Activated CD8-positive, alpha-beta memory T cell treated with anti-CD3 and anti-CD28 coated beads, Interleukin-2, amount 50 U/mL, for 24 hours (primary cell): ENCODE results near the gene SIGLEC9.

ENCODE experiments used
- DNase-seq: peaks from one replicate; pipeline ENCODE4 v3.0.0-alpha.2; 2020; ENCODE audit errors: extremely low read depth

SIGLEC9 gene

DNA sequence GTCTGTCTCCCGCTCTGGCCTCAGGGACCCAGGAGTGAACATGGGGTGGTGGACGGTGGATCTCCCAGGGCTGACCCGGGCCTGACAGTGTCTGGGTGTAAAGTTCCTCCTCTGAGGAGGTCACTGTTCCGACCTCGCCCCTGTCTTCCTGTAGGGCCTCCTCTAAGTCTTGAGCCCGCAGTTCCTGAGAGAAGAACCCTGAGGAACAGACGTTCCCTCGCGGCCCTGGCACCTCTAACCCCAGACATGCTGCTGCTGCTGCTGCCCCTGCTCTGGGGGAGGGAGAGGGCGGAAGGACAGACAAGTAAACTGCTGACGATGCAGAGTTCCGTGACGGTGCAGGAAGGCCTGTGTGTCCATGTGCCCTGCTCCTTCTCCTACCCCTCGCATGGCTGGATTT lies at the start of gene SIGLEC9:
TSS of gene SIGLEC9 (plus strand) at position 178 of the 400 bp plus-strand sequence. CDS start at position 247, 69 bp downstream.
- DNase-seq = no peak

DNA sequence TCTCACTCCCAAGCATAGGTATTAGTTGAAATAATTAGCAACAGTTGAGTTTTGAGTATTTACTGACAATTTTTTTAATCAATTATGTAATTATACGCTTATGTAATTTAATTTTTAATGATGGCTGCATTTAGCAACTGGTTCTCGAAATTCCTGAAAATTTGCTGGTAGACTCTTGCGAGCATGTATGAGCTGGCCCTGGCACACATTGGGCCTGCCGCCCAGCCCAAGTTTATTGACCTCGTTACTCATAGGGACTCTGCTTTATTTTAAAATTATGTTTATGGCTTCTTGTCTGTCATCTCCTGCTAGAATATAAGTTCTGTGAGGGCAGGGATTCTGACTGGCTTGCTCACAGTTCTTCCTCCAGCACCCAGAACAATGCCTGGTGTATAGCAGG lies 48.7 kb upstream of the SIGLEC9 start:
- DNase-seq = no peak

DNA sequence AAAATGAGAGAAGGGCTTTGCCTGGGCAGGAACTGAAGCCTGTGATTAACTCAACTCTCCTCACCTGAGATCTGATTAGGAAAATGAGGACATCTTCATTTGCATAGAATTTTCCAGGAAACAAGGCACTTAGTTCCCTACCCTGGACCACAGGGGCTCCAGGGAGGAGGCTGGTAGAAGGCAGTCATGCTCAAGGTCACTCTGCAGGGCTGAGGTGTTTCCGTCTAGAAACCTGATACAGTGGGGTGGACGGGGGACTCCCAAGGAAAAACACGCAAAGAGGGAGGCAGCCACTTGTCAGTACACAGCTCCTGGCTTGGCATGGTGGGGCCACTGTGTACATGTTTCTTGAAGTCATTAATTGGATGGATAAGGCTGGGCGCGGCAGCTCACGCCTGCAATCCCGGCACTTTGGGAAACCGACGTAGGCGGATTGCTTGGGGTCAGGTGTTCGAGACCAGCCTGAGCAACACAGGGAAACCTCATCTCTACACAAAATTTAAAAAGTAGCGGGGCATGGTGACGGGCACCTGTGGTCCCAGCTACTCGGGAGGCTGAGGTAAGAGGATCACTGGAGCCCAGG lies 48.0 kb upstream of the SIGLEC9 start:
- DNase-seq = no peak

DNA sequence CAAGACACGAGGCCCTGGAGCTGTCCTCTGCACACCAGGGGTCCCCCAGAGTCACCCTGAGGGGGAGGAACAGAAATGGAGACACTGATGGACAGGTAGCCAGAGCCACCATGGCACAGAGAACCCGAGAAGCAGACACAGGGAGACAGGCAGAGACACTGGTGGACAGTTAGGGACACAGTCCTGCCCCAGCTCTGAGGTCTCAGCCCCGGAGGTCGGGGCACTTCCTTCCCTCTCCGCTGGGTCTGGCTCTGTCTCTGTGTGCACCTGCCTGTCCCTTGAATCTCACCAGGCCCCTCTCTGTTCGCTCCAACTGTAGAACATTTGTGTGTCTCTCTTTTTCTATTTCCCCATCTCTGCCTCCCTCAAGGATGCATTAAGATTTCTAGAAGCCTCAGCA lies 46.6 kb upstream of the SIGLEC9 start:
- no peak for DNase-seq

DNA sequence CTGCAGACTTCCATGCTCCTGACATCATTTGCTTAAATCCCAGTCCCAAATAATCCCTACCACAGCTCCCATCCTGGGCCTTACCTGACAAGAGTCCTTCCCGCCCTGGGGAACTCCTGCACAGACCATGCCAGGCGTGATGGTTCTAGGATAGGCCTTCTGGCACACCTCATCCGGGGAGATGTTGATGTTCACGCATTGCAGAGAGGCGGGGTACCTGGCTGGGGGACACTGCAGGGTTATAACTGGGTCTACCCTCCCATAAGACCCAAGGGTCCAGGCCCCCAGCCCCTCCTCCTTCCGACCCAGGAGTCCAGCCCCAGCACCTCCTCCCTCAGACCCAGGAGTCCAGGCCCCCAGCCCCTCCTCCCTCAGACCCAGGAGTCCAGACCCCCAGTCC lies 46.0 kb upstream of the SIGLEC9 start:
- DNase-seq = no peak

DNA sequence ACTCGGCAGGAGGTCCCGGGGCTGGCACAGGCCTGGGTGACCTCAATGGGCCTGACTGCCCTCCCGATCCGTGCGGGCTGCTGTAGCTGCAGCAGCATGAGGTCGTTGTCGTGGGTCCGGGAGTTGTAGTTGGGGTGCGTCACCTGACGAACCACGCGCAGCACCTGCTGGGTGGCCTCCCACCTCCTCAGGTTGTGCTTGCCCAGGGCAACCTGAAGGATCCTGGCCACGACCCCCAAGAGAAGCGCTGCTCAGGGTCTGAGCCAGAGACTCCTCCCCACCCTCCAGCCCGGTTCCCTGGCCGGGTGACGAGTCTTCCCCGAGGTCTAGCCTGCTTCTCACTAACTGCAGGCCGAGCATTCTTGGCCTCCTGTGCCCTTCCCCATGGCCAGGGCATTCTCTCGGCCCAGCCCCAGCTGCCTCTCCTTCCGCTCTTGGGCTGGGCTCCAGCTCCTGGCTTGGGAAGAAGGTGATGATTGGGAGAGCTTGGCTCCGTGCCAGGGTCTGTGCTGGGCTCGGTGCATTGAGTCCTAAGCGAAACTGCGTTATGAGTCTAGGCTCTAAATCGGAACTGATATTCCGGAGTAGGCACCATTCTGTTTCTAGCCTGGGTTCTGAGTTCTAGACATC lies 45.1 kb upstream of the SIGLEC9 start:
- DNase-seq = no peak

DNA sequence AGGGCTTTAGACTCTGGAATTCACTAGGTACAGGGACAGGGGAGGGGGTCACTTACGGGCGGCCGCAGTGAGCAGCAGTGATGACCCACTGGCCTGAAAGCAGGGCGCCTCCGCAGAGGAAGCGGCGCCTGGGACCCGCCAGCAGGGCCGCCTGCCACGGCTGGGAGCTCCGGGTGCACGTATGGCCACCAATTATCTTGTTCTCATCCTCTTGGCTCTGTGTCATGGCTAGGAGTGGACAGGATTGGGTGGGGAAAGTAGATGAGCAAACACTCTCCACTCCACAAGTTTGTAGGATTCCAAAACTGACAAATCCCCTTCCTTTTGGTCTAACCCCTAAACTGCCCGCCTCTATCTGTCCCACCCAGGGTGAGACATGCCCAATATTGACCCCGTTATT lies 43.2 kb upstream of the SIGLEC9 start:
- DNase-seq = no peak

DNA sequence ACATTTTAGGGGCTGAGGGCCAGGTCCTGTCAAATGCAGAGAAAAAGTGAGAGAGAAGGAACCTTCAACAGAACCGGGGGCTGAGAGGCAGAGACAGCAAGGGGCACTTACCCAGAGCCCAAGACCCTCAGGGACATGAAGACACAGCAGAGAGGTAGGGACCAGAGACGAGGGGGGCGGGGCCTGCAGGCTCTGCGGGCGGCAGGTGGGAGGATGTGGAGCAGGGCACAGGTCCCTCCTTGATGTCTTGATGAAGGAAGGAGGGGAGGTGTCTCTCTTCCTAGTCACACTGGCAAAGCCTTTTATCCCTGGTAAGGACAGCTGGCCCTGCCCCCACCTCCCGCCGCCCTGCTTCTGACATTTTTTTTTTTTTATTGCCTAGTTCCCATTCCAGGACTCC lies 42.1 kb upstream of the SIGLEC9 start, which contains the start of gene KLK14:
TSS of gene KLK14 (minus strand) at position 277 of the 400 bp plus-strand sequence. CDS start at position 4, 273 bp downstream.
- DNase-seq = no peak

DNA sequence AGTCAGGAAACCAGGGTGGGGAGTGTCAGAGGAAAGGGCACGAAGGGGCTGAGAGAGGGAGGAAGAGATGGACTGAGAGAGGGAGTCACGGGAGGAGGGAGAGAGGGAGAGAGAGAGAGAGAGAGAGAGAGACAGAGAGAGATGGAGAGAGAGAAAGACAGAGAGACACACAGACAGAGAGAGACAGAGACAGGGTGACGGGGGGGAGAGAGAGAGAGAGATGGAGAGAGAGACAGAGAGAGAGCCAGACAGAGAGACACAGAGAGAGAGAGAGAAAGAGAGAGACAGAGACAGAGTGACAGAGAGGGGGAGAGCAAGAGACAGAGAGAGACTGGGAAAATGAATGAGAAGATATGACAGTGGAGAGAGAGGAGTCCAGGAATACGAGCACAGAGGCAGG lies 41.5 kb upstream of the SIGLEC9 start:
- DNase-seq = no peak

DNA sequence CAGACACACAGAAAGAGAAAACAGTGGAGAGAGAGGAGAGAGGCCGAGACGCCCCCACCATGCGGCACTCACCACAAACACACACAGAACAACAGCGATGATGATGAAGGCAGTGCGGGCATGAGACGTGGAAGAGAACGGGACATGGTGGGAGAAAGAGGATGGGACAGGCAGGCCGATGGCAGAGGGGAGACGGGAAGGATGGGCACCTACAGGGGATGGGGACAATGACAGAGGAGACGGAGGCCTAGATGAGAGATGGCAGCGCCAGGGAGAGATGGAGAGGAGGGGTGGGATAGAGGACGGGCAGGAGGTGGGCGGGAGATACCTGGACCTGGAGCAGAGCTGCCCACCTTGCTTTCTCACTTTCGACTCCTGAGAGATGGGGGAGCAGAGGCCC lies 40.9 kb upstream of the SIGLEC9 start:
- no peak for DNase-seq

DNA sequence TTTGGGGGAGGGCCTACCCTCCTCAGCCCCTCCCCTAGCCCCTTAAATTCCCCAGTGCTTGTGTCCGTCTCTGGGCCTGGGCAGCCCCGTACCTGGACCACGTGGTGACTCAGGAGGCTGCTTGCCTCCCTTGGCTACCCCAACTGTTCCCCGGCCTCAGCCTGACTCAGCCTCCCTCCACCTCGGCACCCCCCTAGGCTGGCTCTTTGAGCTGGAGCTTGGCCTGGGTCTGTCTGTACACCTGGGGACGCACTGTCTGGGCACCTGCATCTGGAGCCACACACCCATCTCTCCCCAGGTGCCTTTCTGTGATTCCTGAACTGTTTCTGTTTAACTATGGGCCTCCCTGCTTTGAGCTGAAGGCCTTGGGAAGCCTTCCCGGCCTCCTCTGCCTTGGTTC lies 40.2 kb upstream of the SIGLEC9 start:
- DNase-seq = no peak

DNA sequence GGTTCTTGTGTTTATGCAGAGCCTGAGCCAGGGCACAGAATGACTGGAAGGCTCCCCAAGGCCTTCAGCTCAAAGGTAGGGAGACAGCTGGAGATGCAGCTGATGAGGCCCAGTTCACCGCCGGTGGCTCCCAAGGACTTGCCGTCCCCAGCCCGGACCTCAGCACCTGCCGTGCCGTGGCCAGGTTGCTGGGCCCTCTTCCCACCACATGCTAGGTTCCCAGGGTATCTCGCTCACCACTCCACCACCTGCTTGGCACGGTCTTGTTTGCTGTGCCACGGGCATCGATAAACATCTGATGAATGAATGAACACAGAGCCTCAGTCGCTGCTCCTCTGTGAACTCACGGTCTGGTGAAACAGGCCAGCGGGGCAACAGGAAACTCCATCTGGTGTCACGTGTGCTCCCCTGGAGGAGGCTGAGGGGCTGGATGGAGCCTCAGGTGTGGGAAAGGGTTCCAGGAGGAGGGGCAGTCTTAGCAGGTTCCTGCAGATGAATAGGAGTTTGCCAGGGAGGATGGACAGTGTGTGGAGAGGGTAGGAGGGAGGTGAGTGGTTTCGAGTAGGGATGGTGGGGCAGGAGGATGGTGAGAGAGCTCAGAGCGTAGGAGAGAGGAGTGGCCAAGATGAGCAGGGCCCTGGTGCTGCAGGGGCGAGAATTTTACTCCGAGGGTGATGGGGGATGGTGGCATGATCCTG lies 38.4 kb upstream of the SIGLEC9 start:
- DNase-seq = no peak

DNA sequence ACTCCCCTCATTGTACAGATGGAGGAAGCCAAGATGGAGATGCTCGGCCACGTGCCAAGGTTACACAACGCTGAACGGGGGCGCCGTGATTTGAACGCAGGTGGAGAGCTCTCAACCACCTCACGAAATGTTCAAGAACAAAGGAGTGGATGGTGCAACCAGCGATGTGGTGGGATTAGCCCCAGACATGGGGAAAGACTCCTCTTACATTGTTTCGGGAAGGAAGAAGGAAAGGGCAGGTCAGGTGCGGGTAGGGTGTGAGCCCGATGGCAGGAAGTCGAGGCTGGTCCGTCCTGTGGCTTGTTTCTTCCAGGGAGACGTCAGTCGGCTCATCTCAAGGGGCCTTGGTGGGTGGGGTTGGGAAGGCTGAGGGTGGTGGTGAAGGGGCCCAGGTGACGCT lies 34.9 kb upstream of the SIGLEC9 start:
- DNase-seq = no peak

DNA sequence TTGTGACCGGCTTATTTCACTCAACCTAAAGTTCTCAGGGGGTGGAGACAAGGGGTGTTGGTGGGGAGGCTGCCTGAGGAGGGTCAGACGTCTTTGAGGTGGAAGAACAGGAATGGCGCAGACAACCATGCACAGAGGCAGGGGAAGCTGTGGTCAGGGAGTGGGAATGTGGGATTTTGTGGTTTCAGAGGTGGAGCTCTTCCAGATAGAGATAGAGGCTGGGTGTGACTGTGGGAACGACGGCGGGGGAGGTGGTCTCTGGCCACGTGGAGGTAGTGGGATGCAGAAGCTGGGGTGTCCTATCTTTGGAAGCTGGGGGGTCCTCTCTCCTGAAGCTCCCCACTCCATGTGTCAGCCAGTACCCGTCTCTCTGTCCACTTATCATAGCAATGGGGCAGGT lies 34.2 kb upstream of the SIGLEC9 start:
- no peak for DNase-seq

DNA sequence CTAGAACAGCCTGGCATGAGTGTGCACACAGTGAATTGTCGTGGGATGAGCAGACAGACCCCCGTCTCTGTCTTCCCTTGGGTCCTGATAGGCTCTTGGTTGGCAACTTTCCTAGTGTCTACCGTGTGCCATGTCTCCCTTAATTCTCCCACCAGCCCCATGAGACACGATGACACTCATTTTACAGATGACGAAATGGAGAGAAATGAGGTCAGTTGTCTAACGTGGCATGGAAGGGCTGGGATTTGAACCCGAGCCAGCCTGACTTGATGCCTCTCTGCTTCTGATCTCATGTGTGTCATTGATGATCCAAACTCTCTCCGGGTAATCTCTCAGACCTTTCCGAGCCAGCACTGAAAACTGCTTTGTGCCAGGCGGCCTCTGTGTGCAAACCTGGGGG lies 33.6 kb upstream of the SIGLEC9 start:
- DNase-seq = no peak

DNA sequence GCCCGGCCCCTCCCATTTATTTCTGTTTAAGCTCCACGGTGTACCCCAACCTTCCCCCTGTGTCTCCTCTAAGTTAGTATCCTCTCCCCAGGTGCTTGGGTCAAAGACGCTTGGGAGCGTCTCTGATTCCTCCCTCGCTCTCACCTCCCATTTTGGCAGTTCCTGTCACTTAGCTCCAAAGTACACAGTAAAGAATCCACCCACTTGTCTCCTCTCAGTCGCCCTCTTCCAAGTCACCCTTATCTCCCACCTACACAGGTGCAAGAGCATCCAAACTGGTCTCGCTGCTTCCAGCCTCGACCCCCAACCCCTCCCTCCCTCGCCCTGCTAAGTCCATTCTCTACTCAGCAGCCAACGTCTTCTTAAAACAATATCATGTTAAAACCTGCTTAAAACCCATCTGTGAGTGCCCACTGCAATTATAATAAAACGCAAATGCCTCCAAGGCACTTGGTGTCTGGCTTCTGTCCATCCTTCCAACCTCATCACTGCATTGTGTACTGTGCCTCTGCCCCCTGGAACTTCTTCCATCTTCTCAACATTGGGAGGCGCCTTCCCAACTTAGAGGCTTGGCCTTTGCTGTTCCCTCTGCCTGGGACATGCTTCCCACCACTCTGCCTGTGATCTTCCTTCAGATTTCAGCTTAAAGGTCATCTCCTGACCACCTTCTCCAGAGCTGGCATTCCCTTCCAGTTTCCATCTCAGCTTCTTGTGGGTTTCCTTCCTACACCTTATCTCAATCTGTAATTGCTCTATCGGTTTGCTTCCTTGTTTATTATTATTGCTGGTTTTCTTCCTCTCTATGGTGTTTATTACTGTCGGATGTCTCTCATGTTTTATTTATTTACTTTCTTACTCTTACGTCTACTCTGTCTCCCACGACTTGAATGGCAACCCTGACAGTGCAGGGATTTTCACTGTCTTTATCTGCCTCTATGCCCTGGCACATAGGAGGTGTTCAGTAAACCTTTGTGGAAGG lies 32.5 kb upstream of the SIGLEC9 start:
- DNase-seq = no peak

DNA sequence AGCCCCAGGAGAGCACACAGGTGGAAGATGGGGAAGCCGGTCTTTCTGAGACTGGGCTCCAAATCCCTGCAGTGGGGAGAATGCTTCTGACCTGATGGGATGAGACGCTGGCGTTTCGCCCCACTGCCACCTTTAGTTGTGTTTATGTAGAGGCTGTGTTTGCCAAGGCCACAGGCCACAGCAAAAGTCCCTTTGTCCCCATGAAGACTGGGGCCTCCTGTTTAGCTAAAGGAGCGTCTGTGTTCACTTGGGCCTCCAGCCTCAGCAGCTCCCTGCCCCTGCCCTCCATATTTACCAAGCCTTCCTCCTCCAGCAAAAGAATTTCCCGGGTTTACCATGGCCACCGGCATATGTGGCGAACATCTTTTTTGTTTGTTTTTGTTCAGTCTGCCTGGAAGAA lies 31.6 kb upstream of the SIGLEC9 start:
- no peak for DNase-seq

DNA sequence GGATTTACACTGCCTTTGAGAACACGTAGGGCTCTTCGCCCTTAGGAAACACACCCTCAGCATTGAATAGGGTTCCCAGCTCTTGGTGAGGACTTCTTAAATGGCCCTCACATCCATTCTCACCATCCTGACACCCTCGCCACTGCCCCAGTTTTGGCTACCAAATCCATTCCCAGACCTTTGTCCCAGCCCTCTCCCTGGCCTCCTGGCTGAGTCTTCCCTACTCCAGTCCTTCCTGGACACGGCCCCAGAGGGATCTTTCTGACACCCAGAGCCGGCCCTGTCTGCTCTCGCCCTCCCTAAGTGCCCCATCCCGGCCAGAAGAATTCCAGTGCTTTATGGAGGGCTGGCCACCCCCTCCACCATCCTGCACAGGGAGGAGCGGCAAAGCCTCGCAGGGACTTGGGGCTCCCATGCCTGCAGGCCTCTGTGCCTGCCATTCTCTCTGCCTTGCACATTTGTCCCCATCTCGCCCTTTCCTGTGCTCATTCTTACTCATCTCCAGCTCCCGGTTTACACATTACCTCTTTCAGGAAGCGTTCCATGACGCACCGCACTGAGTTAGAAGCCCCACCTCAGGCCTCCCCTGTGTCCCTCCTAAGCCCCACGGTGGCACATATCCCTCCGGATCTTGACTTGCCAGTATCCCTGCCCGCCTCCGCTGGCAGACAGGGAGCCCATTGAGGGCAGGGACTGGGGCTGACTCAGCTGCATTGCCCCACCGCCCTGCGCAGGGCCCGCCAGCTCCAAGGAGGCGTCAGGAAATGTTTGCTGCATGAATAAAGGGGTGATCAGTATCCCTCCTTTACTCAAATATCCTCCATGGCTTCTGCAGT lies 31.0 kb upstream of the SIGLEC9 start:
- no peak for DNase-seq

DNA sequence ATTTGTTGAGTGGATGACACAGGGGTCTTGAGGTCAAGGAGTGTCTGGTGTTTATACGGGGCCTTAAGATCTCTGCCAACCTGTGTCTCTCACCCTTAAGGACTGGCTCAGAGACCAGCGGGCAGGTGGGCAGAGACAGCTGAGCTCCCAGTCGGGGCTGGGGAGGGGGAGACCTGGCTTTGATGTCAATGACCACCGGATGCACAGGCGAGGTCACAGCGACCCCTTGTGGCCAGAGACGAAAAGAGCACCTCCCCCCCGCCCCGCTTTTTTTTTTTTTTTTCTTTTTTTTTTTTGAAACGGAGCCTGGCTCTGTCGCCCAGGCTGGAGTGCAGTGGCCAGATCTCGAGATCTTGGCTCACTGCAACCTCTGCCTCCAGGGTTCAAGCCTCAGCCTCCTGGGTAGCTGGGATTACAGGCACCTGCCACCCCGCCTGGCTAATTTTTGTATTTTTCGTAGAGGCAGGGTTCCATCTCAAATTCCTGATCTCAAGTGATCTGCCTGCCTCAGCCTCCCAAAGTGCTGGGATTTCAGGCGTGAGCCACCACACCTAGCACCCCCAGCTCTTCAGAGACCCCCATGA lies 29.9 kb upstream of the SIGLEC9 start:
- DNase-seq = no peak

DNA sequence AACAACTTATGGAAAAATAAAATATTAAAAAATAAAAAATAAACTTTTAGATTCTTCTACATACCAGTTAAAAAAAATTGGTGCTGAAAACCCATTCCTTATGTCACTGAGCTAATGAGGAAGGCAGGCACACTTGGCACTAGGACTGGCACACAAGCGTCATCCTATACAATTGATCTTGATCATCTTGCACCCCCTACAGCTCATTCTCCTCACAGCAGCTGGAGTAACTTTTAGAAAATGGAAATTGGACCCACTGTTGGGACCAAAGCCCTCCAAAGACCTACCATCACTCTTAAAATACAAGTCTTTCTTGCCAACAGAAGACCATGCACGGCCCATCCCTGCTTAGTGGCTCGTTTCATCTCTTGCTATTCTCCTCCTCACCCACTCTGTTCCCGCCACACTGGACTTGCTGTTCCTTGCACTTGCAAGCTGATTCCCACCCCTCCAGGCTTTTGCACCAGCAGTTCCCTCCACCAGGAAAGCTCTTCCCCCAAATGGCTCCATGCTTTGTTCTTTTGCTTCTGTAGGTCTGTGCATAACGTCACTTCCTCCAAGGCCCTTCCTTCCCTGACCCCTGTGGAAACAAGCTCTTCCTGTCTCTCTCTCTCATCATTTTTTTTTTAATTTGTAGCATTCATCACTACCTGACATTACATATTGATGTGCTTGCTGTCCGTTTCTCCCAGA lies 28.1 kb upstream of the SIGLEC9 start:
- DNase-seq = no peak
